OCI-LY3 (cell line): ENCODE results near the gene PFKFB3.

Source experiments
- H2AFZ ChIP-seq: fragments of 200-600, 300-600 bp; shearing (Covaris generic); 2 replicates; pipeline ENCODE4 v1.6.0; 2014; ENCODE audit warnings: antibody characterized with exemption, low read depth, low read length
- H3K27ac ChIP-seq: fragments of 200-600, 300-600 bp; sonication (generic); 2 replicates; pipeline ENCODE4 v1.5.1; 2014; ENCODE audit warnings: mild to moderate bottlenecking, low read length, moderate library complexity, mixed read lengths
- H3K27me3 ChIP-seq: fragments of 200-600, 300-600 bp; sonication (generic); 2 replicates; pipeline ENCODE4 v1.6.1; 2014; ENCODE audit warnings: low read depth, low read length, mixed read lengths
- H3K36me3 ChIP-seq: fragments of 200-600, 300-600 bp; sonication (generic); replicated peaks from 2 replicates; pipeline ENCODE3; 2014; ENCODE audit warnings: low read depth, low read length, mixed read lengths
- H3K4me1 ChIP-seq: fragments of 300-600, 200-600 bp; sonication (generic); 2 replicates; pipeline ENCODE4 v1.6.1; 2014; ENCODE audit warnings: low read length, mixed read lengths
- H3K4me2 ChIP-seq: fragments of 200-600, 300-600 bp; sonication (generic); 2 replicates; pipeline ENCODE4 v1.6.1; 2014; ENCODE audit warnings: low read length, mixed read lengths
- H3K4me3 ChIP-seq: fragments of 300-600, 200-600 bp; sonication (generic); 2 replicates; pipeline ENCODE4 v1.5.1; 2014; ENCODE audit warnings: antibody characterized with exemption, mild to moderate bottlenecking, low read length, moderate library complexity
- H3K79me2 ChIP-seq: fragments of 300-600, 200-600 bp; shearing (Covaris generic); 2 replicates; pipeline ENCODE4 v1.6.1; 2014; ENCODE audit warnings: mild to moderate bottlenecking, low read length, mixed read lengths
- H3K9ac ChIP-seq: fragments of 300-600, 200-600 bp; shearing (Covaris generic); 2 replicates; pipeline ENCODE4 v1.6.0; 2014; ENCODE audit warnings: mild to moderate bottlenecking, low read length, moderate library complexity
- H3K9me3 ChIP-seq: fragments of 200-600, 300-600 bp; shearing (Covaris generic); 2 replicates; pipeline ENCODE4 v1.6.1; 2014; ENCODE audit warnings: low read length, mixed read lengths; ENCODE audit not compliant: insufficient read depth
- H4K20me1 ChIP-seq: fragments of 200-600, 300-600 bp; sonication (generic); 2 replicates; pipeline ENCODE4 v1.6.1; 2016; ENCODE audit warnings: low read length, mixed read lengths; ENCODE audit not compliant: insufficient read depth
- EZH2phosphoT487 ChIP-seq: fragments of 200-600 bp; shearing (Covaris generic); IDR thresholded peaks from 2 replicates; pipeline ENCODE4 v1.6.1; 2018; ENCODE audit warnings: antibody characterized with exemption, mixed run types, low read depth
- TF ChIP-seq, protein P1 (sequence below): fragments of 200-600, 300-600 bp; sonication (generic); IDR thresholded peaks from 2 replicates; pipeline ENCODE4 v1.5.1; 2014; ENCODE audit warnings: antibody characterized with exemption, low read length, low read depth

The PFKFB3 gene

DNA sequence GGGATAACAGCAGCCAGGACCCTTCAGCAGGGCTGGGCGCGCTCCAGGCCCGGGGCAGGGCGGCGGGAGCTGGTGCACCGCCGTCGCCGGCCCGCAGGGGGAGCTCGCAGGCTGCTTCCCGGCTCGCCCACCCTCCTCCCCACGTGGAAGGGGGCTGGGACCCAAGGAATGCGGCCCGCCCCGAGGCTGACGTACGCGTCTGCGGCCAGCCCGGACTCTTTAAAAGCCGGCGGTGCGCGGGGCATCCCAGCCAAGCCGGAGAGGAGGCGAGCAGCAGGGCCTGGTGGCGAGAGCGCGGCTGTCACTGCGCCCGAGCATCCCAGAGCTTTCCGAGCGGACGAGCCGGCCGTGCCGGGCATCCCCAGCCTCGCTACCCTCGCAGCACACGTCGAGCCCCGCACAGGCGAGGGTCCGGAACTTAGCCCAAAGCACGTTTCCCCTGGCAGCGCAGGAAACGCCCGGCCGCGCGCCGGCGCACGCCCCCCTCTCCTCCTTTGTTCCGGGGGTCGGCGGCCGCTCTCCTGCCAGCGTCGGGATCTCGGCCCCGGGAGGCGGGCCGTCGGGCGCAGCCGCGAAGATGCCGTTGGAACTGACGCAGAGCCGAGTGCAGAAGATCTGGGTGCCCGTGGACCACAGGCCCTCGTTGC is at the start of gene PFKFB3:
Gene PFKFB3, plus strand, starts transcription at position 249 of the 647 bp plus-strand sequence. Its CDS starts 329 bp downstream, at position 578.
- peaks cover 11% of the 10 kb centered on the region for H3K36me3 ChIP-seq
- H3K4me3 ChIP-seq: peak within 1 kb of the TSS; percentile 98
- H3K4me2 ChIP-seq: peak within 1 kb of the TSS; percentile 100
- peaks cover 26% of the 10 kb centered on the region for H4K20me1 ChIP-seq
- H3K9ac ChIP-seq: peak within 1 kb of the TSS; percentile 77
- peaks cover 16% of the 10 kb centered on the region for H3K4me1 ChIP-seq
- no peaks in the 10 kb centered on the region for H3K27me3 ChIP-seq
- H3K79me2 ChIP-seq: peaks cover 22% of the 10 kb centered on the region
- no peaks in the 10 kb centered on the region for H3K9me3 ChIP-seq
- H2AFZ ChIP-seq: no peak within 1 kb of the TSS
- no peak for TF ChIP-seq EZH2phosphoT487
- TF ChIP-seq, protein P1, sequence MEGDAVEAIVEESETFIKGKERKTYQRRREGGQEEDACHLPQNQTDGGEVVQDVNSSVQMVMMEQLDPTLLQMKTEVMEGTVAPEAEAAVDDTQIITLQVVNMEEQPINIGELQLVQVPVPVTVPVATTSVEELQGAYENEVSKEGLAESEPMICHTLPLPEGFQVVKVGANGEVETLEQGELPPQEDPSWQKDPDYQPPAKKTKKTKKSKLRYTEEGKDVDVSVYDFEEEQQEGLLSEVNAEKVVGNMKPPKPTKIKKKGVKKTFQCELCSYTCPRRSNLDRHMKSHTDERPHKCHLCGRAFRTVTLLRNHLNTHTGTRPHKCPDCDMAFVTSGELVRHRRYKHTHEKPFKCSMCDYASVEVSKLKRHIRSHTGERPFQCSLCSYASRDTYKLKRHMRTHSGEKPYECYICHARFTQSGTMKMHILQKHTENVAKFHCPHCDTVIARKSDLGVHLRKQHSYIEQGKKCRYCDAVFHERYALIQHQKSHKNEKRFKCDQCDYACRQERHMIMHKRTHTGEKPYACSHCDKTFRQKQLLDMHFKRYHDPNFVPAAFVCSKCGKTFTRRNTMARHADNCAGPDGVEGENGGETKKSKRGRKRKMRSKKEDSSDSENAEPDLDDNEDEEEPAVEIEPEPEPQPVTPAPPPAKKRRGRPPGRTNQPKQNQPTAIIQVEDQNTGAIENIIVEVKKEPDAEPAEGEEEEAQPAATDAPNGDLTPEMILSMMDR: peak; percentile 60
- peak within 1 kb of the TSS; percentile 71 for H3K27ac ChIP-seq

DNA sequence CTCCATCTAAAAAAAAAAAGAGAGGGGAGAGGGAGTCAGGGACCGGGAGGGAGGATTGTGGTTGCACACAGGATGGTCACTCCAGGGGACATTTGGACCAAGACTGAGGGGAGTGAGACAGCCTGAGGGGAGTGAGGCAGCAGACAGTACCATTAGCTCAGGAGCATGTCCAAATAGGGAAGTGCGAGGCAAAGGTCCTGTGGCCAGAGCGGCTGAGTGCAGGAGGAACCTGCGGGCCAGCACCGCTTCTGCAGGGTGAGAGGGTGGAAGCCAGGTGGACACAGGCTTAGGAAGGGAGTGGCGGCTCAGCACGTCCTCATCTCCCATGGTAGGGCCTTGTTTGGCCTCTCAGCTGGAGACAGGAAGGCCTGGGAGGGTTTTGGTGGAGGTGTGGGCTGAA is 48.9 kb upstream of the PFKFB3 start:
- Histone ChIP-seq H3K36me3 (no peaks in the 10 kb centered on the region), H3K4me2 (no peak overlapping the region), H3K79me2 (peaks cover 19% of the 10 kb centered on the region; the same call in 1 of the 2 replicates), H3K27ac (no peak overlapping the region), H4K20me1 (peaks cover 23% of the 10 kb centered on the region), H3K9ac (no peak overlapping the region), H3K4me3 (no peak overlapping the region), H2AFZ (no peak overlapping the region), H3K27me3 (no peaks in the 10 kb centered on the region), H3K4me1 (peaks cover 12% of the 10 kb centered on the region), H3K9me3 (no peaks in the 10 kb centered on the region)
- TF ChIP-seq EZH2phosphoT487: no peak
- TF ChIP-seq, protein P1: no peak

DNA sequence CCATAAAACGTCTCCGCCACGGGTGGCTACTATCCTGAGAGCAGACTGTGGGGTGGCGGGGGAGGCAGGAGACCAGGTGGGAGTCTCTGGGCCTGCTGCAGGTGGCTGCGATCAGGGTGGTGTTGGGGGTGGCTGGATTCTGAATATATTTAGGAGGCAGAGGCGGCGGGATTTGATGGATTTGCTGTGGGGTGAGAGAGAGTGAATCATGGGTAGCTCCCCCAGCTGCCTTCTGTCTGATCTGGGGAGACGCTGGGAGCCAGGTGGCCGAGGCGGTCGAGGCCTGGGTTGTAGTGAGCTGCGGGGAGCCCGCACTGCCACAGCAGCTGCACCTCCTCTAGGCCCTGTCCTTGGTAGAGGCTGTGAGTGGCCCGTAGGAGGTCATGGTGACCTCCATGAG is 48.2 kb upstream of the PFKFB3 start:
- no peak for TF ChIP-seq EZH2phosphoT487
- TF ChIP-seq, protein P1: no peak
- Histone ChIP-seq H3K27me3 (no peaks in the 10 kb centered on the region), H4K20me1 (peaks cover 23% of the 10 kb centered on the region), H3K27ac (no peak overlapping the region), H3K4me3 (no peak overlapping the region), H3K9me3 (no peaks in the 10 kb centered on the region), H2AFZ (no peak overlapping the region), H3K9ac (no peak overlapping the region), H3K79me2 (peaks cover 19% of the 10 kb centered on the region; the same call in 1 of the 2 replicates), H3K4me1 (peaks cover 12% of the 10 kb centered on the region), H3K4me2 (no peak overlapping the region), H3K36me3 (no peaks in the 10 kb centered on the region)

DNA sequence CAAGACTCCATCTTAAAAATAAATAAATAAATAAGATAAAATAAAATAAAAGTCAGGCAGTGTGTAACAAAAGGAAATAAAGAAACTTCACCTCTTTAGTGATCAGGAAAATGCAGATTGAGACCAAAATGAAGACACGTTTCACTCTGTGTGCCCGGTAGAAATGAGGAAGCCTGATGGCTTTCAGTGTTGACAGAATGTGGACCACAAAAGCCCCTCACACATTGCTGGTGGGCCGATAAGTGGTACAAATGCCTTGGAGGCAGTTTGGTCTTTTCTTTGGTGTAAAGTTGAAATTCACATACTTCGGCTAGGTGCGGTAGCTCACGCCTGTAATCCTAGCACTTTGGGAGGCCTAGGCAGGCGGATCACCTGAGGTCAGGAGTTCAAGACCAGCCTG is 44.5 kb upstream of the PFKFB3 start:
- H3K36me3 ChIP-seq: no peaks in the 10 kb centered on the region
- TF ChIP-seq, protein P1: no peak
- TF ChIP-seq EZH2phosphoT487: no peak
- H3K9me3 ChIP-seq: no peaks in the 10 kb centered on the region
- H3K4me1 ChIP-seq: peaks cover 4% of the 10 kb centered on the region
- H4K20me1 ChIP-seq: peaks cover 1% of the 10 kb centered on the region
- no peak overlapping the region for H2AFZ ChIP-seq
- no peak overlapping the region for H3K4me2 ChIP-seq
- H3K27me3 ChIP-seq: no peaks in the 10 kb centered on the region
- H3K27ac ChIP-seq: no peak overlapping the region
- no peak overlapping the region for H3K4me3 ChIP-seq
- H3K9ac ChIP-seq: no peak overlapping the region
- H3K79me2 ChIP-seq: peaks cover 12% of the 10 kb centered on the region; the same call in 1 of the 2 replicates
